Gastrocnemius medialis (tissue), 4 donors: ENCODE results near the gene CFAP299. TPM values are rescaled to one million over a fixed set of nuclear protein-coding genes. Genes with fewer than 3 reads are reported as not detected.
"Not testable (repeated sequence)": the region's sequence is repeated elsewhere in the genome, so short reads cannot be mapped to it uniquely, and the experiment has no call there.

ENCODE experiments used
- ATAC-seq, 2 donors: fragments of 150-250 bp; one replicate each; pipeline ENCODE4 v1.9.1; 2016
- DNase-seq, 2 donors: peaks; one replicate each; pipeline ENCODE4 v3.0.0-alpha.2; 2019
- H3K27ac ChIP-seq, 4 donors: fragments of 200-600 bp; sonication (generic); 1 replicate in 1 of 4; 2 replicates in 3 of 4; pipeline ENCODE4 v1.5.1; 2016 to 2018; ENCODE audit warnings: mild to moderate bottlenecking in 2 of 4, moderate library complexity in 1 of 4
- H3K27me3 ChIP-seq, 3 donors: fragments of 200-600 bp; sonication (generic) in 2 of 3; 1 replicate in 1 of 3; 2 replicates in 2 of 3; pipeline versions ENCODE4 v1.5.1 to v1.6.0; 2016 to 2019; ENCODE audit warnings: mild to moderate bottlenecking in 1 of 3, moderate library complexity in 1 of 3
- H3K36me3 ChIP-seq, 2 donors: fragments of 200-600 bp; sonication (generic) in 1 of 2; one replicate each; pipeline ENCODE4 v1.5.1; 2017 to 2018
- H3K4me1 ChIP-seq, 2 donors: fragments of 200-600 bp; sonication (generic) in 1 of 2; one replicate each; pipeline ENCODE4 v1.5.1; 2016 to 2017; ENCODE audit warnings: mild to moderate bottlenecking in 2 of 2
- H3K4me3 ChIP-seq, 4 donors: fragments of 200-600 bp; sonication (generic) in 3 of 4; 1 replicate in 1 of 4; 2 replicates in 3 of 4; pipeline ENCODE4 v1.5.1; 2016 to 2019; ENCODE audit warnings: mild to moderate bottlenecking in 2 of 4
- H3K9me3 ChIP-seq, 3 donors: fragments of 200-600 bp; sonication (generic) in 2 of 3; 1 replicate in 1 of 3; 2 replicates in 2 of 3; pipeline ENCODE4 v1.5.1; 2016 to 2019
- CTCF ChIP-seq, 5 experiments: fragments of 450-650 bp in 3 of 5; fragments of 200-600 bp in 2 of 5; sonication (generic) in 2 of 5; IDR thresholded peaks in 4 of 5; conservative IDR thresholded peaks in 1 of 5; 1 replicate in 4 of 5; 2 replicates in 1 of 5; pipeline ENCODE4 v1.5.1; 2016 to 2019; ENCODE audit warnings: antibody characterized with exemption in 5 of 5, mild to moderate bottlenecking in 3 of 5, moderate library complexity in 3 of 5
- POLR2A ChIP-seq, 2 donors: fragments of 450-650 bp; IDR thresholded peaks; one replicate each; pipeline ENCODE4 v1.6.1; 2017; ENCODE audit warnings: antibody characterized with exemption in 2 of 2, mild to moderate bottlenecking in 2 of 2, moderate library complexity in 2 of 2
- in situ Hi-C, 4 donors: fragments of 200-750 bp; cut with MboI; loops; one replicate each; pipeline versions ENCODE4 v1.15.0 to v1.8.0; 2017; ENCODE audit warnings: low sequenced_read_pairs in 4 of 4
- intact Hi-C: fragments of 100-400 bp; cut with DNase I; formaldehyde crosslinking; loops from one replicate; pipeline ENCODE4 v1.15.1; 2023; ENCODE audit warnings: low total_unique reads
- total RNA-seq, 4 donors: library from RNA; depleted of rRNA; stranded (reverse); fragments of >200 nt; gene quantifications; one replicate each; pipeline versions ENCODE4 v1.1.0 to v1.2.3, GENCODE V29; 2016

CFAP299 gene
- total RNA-seq, 4 donors from 2014 or later = not detected

- ATAC-seq = no peak
- Histone ChIP-seq H3K9me3 (no peaks in the 10 kb centered on the region), H3K27ac (no peak overlapping the region), H3K4me3 (no peak overlapping the region), H3K27me3 (no peaks in the 10 kb centered on the region), H3K4me1 (no peaks in the 10 kb centered on the region), H3K36me3 (no peaks in the 10 kb centered on the region)
- TF ChIP-seq CTCF (IDR thresholded peaks at IDR 0.05 in 4 of 5, conservative IDR thresholded peaks at IDR 0.05 in 1 of 5) (no peak), POLR2A (IDR thresholded peaks at IDR 0.05) (no peak)
- no peak for DNase-seq
- intact Hi-C loops = no loop called here
- in situ Hi-C loops = no loop called here
Measured at GRCh38 chr4:80678413-80678812, 342.9 kb downstream of the CFAP299 start.

- in situ Hi-C loops = no loop called here
- H3K27me3 ChIP-seq = no peaks in the 10 kb centered on the region
- H3K36me3 ChIP-seq = no peaks in the 10 kb centered on the region
- H3K9me3 ChIP-seq = no peaks in the 10 kb centered on the region
- DNase-seq (no peak), ATAC-seq (no peak)
- H3K4me3 ChIP-seq = no peak overlapping the region
- H3K27ac ChIP-seq = no peak overlapping the region
- intact Hi-C loops = no loop called here
- TF ChIP-seq CTCF (IDR thresholded peaks at IDR 0.05 in 4 of 5, conservative IDR thresholded peaks at IDR 0.05 in 1 of 5) (no peak), POLR2A (IDR thresholded peaks at IDR 0.05) (no peak)
- H3K4me1 ChIP-seq = no peaks in the 10 kb centered on the region
Measured at GRCh38 chr4:80680934-80681333, 345.4 kb downstream of the CFAP299 start.

- no peak overlapping the region for H3K27ac ChIP-seq
- no peak for DNase-seq
Measured at GRCh38 chr4:80685214-80685613, 349.7 kb downstream of the CFAP299 start.

GRCh38 chr4:80687736-80688135, 352.2 kb downstream of the CFAP299 start:
- intact Hi-C loops, DNase-seq, in situ Hi-C loops: not testable (repeated sequence)

More at GRCh38 chr4:80685214-80685613, 349.7 kb downstream of the CFAP299 start:
- H3K27me3 ChIP-seq = no peaks in the 10 kb centered on the region
- TF ChIP-seq POLR2A (IDR thresholded peaks at IDR 0.05) = no peak
- TF ChIP-seq CTCF (IDR thresholded peaks at IDR 0.05 in 4 of 5, conservative IDR thresholded peaks at IDR 0.05 in 1 of 5) = no peak
- H3K36me3 ChIP-seq = no peaks in the 10 kb centered on the region
- no peaks in the 10 kb centered on the region for H3K9me3 ChIP-seq
- ATAC-seq = no peak
- in situ Hi-C loops = no loop called here
- intact Hi-C loops = no loop called here
- H3K4me3 ChIP-seq = no peak overlapping the region
- H3K4me1 ChIP-seq = no peaks in the 10 kb centered on the region

GRCh38 chr4:80694171-80694570, 358.6 kb downstream of the CFAP299 start:
- DNase-seq (no peak), ATAC-seq (no peak)
- no peaks in the 10 kb centered on the region for H3K9me3 ChIP-seq
- intact Hi-C loops = no loop called here
- no peak overlapping the region for H3K4me3 ChIP-seq
- no peaks in the 10 kb centered on the region for H3K27me3 ChIP-seq
- no peak for TF ChIP-seq CTCF (IDR thresholded peaks at IDR 0.05 in 4 of 5, conservative IDR thresholded peaks at IDR 0.05 in 1 of 5)
- no peaks in the 10 kb centered on the region for H3K4me1 ChIP-seq
- in situ Hi-C loops = no loop called here
- no peaks in the 10 kb centered on the region for H3K36me3 ChIP-seq
- H3K27ac ChIP-seq = no peak overlapping the region

More at GRCh38 chr4:80687736-80688135, 352.2 kb downstream of the CFAP299 start:
- not testable (repeated sequence) for H3K27me3 ChIP-seq, ATAC-seq, H3K4me3 ChIP-seq, H3K9me3 ChIP-seq, H3K36me3 ChIP-seq, H3K4me1 ChIP-seq, H3K27ac ChIP-seq
